GM19452 (cell line): ENCODE results near the gene HLA-DQB1.
A peak's percentile ranks its signal among the peaks of the same experiment; 100 is the strongest.

Experiments
- ATAC-seq: cut with Tn5 transposase; IDR thresholded peaks from one replicate; pipeline ENCODE4 v1.9.1; 2021; ENCODE audit not compliant: unreplicated experiment

HLA-DQB1 gene

GRCh38 chr6:32627831-32628230 lies 38.6 kb downstream of the HLA-DQB1 start:
- ATAC-seq, result no peak

GRCh38 chr6:32627249-32627648 lies 39.2 kb downstream of the HLA-DQB1 start:
- ATAC-seq, result no peak

- ATAC-seq, result no peak
Observed at GRCh38 chr6:32625137-32625536, 41.3 kb downstream of the HLA-DQB1 start.

GRCh38 chr6:32624565-32624964 lies 41.9 kb downstream of the HLA-DQB1 start:
- ATAC-seq, result no peak

- ATAC-seq, result no peak
Observed at GRCh38 chr6:32623693-32624092, 42.8 kb downstream of the HLA-DQB1 start.

GRCh38 chr6:32622545-32623401 lies 43.7 kb downstream of the HLA-DQB1 start:
- ATAC-seq, result peak; percentile 72

GRCh38 chr6:32621372-32621771 lies 45.1 kb downstream of the HLA-DQB1 start:
- no peak for ATAC-seq

- ATAC-seq, result no peak
Observed at GRCh38 chr6:32617751-32618150, 48.7 kb downstream of the HLA-DQB1 start.

GRCh38 chr6:32615885-32616532 lies 50.4 kb downstream of the HLA-DQB1 start:
- no peak for ATAC-seq

GRCh38 chr6:32614366-32615081 lies 51.9 kb downstream of the HLA-DQB1 start:
- ATAC-seq, result no peak

- ATAC-seq, result no peak
Observed at GRCh38 chr6:32613475-32613874, 53.0 kb downstream of the HLA-DQB1 start.

- ATAC-seq, result no peak
Observed at GRCh38 chr6:32610682-32611296, 55.7 kb downstream of the HLA-DQB1 start.

- ATAC-seq, result peak; percentile 93
Observed at GRCh38 chr6:32609731-32610640, 56.5 kb downstream of the HLA-DQB1 start.
